Activated naive CD4-positive, alpha-beta T cell treated with anti-CD3 and anti-CD28 coated beads for 36 hours (primary cell): ENCODE data around the gene GPC6. TPM values are rescaled to one million over a fixed set of nuclear protein-coding genes. Genes with fewer than 3 reads are reported as not detected.

Source experiments
- CTCF ChIA-PET: fragments of 350-600 bp; sonication (Branson Sonifier 250); formaldehyde crosslinking; loops from one replicate; lab custom pipeline; 2021; ENCODE audit warnings: antibody characterized with exemption; lab: Charles Lee
- DNase-seq: peaks from one replicate; pipeline ENCODE4 v3.0.0-alpha.2; 2020
- H3K27ac Mint-ChIP-seq: one replicate; pipeline ENCODE4 v1.8.0; 2021; ENCODE audit warnings: mild to moderate bottlenecking, mixed read lengths
- H3K27me3 Mint-ChIP-seq: one replicate; pipeline ENCODE4 v1.8.0; 2021; ENCODE audit warnings: low read depth, mixed read lengths
- H3K36me3 Mint-ChIP-seq: one replicate; pipeline ENCODE4 v1.8.0; 2021; ENCODE audit warnings: low read depth, mixed read lengths
- H3K4me1 Mint-ChIP-seq: one replicate; pipeline ENCODE4 v1.8.0; 2021; ENCODE audit warnings: low read depth, mixed read lengths
- H3K4me3 Mint-ChIP-seq: one replicate; pipeline ENCODE4 v1.8.0; 2021; ENCODE audit warnings: mild to moderate bottlenecking, moderate library complexity, mixed read lengths
- H3K9me3 Mint-ChIP-seq: one replicate; pipeline ENCODE4 v1.8.0; 2021; ENCODE audit warnings: mixed read lengths
- intact Hi-C: fragments of 100-400 bp; cut with micrococcal nuclease; formaldehyde crosslinking; loops from one replicate; pipeline ENCODE4 v1.15.1; 2023
- total RNA-seq, 2 experiments: library from RNA; stranded (reverse); gene quantifications; one replicate each; pipeline ENCODE4 v1.2.3, GENCODE V29; 2021

The GPC6 gene
- total RNA-seq, 2 experiments from 2014 or later: not detected

DNA sequence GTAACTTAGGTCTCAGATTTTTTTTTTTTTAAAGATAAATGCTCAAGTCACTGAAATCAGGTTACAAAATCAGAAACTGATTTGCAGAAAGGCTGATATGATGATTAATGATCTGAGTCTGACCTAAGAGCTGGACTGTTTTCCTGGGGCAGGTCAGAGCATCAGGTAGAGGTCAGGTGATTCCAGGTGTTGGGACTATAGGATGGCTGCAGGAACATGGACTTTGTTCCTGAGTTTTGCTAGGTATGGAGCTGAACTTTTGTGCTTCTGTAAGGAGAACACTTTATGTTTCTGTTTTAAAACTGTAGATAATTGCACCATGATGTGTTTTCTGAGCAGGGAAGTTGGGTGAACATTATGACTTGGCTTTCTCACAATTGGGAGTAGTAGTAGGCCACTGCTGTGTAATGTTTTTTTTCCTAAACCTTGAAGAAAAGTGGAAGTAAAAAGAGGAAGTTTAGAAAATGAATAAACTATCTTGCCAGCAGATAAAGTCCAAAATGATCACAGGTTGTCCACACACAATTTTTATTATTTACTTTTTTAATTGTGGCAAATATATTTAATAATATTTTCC, 955.7 kb downstream of the GPC6 start:
- Mint-ChIP-seq H3K27me3 (no peaks in the 10 kb centered on the region), H3K9me3 (no peaks in the 10 kb centered on the region), H3K27ac (no peak overlapping the region), H3K36me3 (no peaks in the 10 kb centered on the region), H3K4me1 (peaks cover 11% of the 10 kb centered on the region), H3K4me3 (no peak overlapping the region)
- CTCF ChIA-PET: interaction anchor here (0.6 to 0.7 kb wide), 2 partner anchors 16 to 882 kb away, joined by 3 to 5 read pairs; no protein-coding TSS in a partner anchor
- intact Hi-C loops: no loop called here
- DNase-seq: no peak

- no peaks in the 10 kb centered on the region for H3K27me3 Mint-ChIP-seq
- CTCF ChIA-PET: no interaction called here
- intact Hi-C loops: no loop called here
Observed at GRCh38 chr13:94186470-94186869, 959.9 kb downstream of the GPC6 start.

GRCh38 chr13:94188201-94188854, 961.7 kb downstream of the GPC6 start:
- no peak for DNase-seq
- Mint-ChIP-seq H3K27me3 (no peaks in the 10 kb centered on the region), H3K27ac (no peak overlapping the region), H3K36me3 (no peaks in the 10 kb centered on the region), H3K4me3 (no peak overlapping the region), H3K4me1 (no peaks in the 10 kb centered on the region), H3K9me3 (no peaks in the 10 kb centered on the region)
- intact Hi-C loops: no loop called here
- CTCF ChIA-PET: no interaction called here

More at GRCh38 chr13:94186470-94186869, 959.9 kb downstream of the GPC6 start:
- Mint-ChIP-seq H3K4me1 (no peaks in the 10 kb centered on the region), H3K4me3 (no peak overlapping the region), H3K9me3 (no peaks in the 10 kb centered on the region), H3K27ac (no peak overlapping the region), H3K36me3 (no peaks in the 10 kb centered on the region)
- no peak for DNase-seq

GRCh38 chr13:94192431-94192975, 965.9 kb downstream of the GPC6 start:
- H3K27ac Mint-ChIP-seq: no peak overlapping the region
- peak; percentile 32 for DNase-seq
- H3K4me3 Mint-ChIP-seq: no peak overlapping the region
- intact Hi-C loops: loop anchor here (5.0 kb wide), 2 partner anchors 155 to 170 kb away; no protein-coding TSS in a partner anchor
- no peaks in the 10 kb centered on the region for H3K9me3 Mint-ChIP-seq
- CTCF ChIA-PET: interaction anchor here (1.2 to 1.7 kb wide), 3 partner anchors 25 to 169 kb away, joined by 4 to 6 read pairs (median 4); no protein-coding TSS in a partner anchor
- H3K27me3 Mint-ChIP-seq: no peaks in the 10 kb centered on the region
- no peaks in the 10 kb centered on the region for H3K4me1 Mint-ChIP-seq
- no peaks in the 10 kb centered on the region for H3K36me3 Mint-ChIP-seq

GRCh38 chr13:94195715-94196114, 969.1 kb downstream of the GPC6 start:
- DNase-seq: no peak
- Mint-ChIP-seq H3K27me3 (peaks cover 3% of the 10 kb centered on the region), H3K36me3 (no peaks in the 10 kb centered on the region), H3K4me3 (no peak overlapping the region), H3K4me1 (no peaks in the 10 kb centered on the region), H3K9me3 (no peaks in the 10 kb centered on the region), H3K27ac (no peak overlapping the region)
- CTCF ChIA-PET: no interaction called here
- intact Hi-C loops: no loop called here

DNA sequence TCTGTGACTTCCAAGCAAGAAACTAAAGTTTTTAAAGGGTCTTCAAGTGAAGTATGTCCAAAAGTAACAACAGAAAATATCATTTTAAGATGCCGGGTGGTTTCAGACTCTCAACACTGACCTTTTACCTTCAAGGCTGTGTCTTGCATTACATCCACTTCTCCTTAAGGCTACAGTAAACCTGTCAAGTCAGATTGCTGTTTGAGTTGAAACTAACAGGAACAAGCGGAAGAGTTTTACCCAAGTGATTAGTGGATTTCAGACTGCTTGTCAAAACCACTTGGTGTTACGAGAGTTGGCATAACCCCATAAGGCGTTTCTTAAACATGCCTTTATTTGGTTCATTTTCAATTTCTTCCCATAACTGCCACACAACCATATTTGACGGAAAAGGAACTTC, 969.8 kb downstream of the GPC6 start:
- CTCF ChIA-PET: no interaction called here
- intact Hi-C loops: no loop called here
- peaks cover 3% of the 10 kb centered on the region for H3K27me3 Mint-ChIP-seq
- no peak overlapping the region for H3K27ac Mint-ChIP-seq
- H3K4me3 Mint-ChIP-seq: no peak overlapping the region
- no peaks in the 10 kb centered on the region for H3K4me1 Mint-ChIP-seq
- no peaks in the 10 kb centered on the region for H3K9me3 Mint-ChIP-seq
- no peak for DNase-seq
- no peaks in the 10 kb centered on the region for H3K36me3 Mint-ChIP-seq

GRCh38 chr13:94198681-94199080, 972.1 kb downstream of the GPC6 start:
- no peaks in the 10 kb centered on the region for H3K4me1 Mint-ChIP-seq
- H3K36me3 Mint-ChIP-seq: no peaks in the 10 kb centered on the region
- intact Hi-C loops: no loop called here
- CTCF ChIA-PET: interaction anchor here (0.6 kb wide), 1 partner anchor 16 kb away, joined by 3 read pairs; no protein-coding TSS in a partner anchor
- H3K4me3 Mint-ChIP-seq: no peak overlapping the region
- peaks cover 2% of the 10 kb centered on the region for H3K9me3 Mint-ChIP-seq
- DNase-seq: no peak
- no peak overlapping the region for H3K27ac Mint-ChIP-seq
- H3K27me3 Mint-ChIP-seq: peaks cover 3% of the 10 kb centered on the region

DNA sequence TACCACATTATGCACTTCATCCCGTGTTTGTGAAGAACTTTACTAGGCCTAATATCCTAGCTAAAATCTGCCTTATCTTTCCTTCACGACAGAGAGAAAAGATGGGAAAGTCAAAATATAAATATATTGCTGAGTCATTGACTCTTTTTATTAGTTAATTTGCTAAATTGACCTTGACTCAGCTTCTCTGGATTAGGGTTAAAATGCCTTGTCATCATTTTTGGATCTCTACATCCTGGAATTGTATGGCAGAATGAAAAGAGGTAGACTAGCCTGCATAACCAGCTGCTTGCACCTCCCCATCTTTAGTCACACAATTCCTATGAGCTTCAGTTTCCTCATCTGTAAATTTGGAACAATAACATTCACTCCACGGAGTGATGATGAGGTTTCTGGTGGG, 972.5 kb downstream of the GPC6 start:
- no peak for DNase-seq
- Mint-ChIP-seq H3K36me3 (no peaks in the 10 kb centered on the region), H3K9me3 (peaks cover 2% of the 10 kb centered on the region), H3K27me3 (peaks cover 3% of the 10 kb centered on the region), H3K4me1 (no peaks in the 10 kb centered on the region), H3K27ac (no peak overlapping the region), H3K4me3 (no peak overlapping the region)
- intact Hi-C loops: no loop called here
- CTCF ChIA-PET: interaction anchor here (0.6 kb wide), 1 partner anchor 12 kb away, joined by 3 read pairs; no protein-coding TSS in a partner anchor

DNA sequence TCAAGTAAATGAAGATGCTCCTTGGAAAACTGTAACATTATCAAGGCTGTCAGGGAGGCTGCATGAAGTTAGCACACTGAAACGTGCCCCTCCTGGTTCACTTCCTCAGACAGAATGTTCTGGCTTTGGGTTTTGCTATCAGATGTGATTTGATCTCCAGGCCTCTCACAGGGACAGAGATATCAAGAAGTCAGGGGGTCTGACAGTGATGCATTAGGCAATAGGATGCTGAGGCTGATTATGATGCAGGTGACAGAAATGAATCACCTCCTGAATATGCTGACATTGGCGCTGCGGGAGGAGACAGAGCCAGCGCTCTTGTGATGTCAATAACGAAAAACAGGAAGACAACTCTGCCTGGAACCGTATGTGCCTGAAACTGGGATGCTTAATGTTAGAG, 974.4 kb downstream of the GPC6 start:
- Mint-ChIP-seq H3K9me3 (peaks cover 2% of the 10 kb centered on the region), H3K36me3 (no peaks in the 10 kb centered on the region), H3K4me1 (no peaks in the 10 kb centered on the region), H3K27ac (no peak overlapping the region), H3K27me3 (peaks cover 3% of the 10 kb centered on the region), H3K4me3 (no peak overlapping the region)
- CTCF ChIA-PET: no interaction called here
- intact Hi-C loops: no loop called here
- DNase-seq: no peak

DNA sequence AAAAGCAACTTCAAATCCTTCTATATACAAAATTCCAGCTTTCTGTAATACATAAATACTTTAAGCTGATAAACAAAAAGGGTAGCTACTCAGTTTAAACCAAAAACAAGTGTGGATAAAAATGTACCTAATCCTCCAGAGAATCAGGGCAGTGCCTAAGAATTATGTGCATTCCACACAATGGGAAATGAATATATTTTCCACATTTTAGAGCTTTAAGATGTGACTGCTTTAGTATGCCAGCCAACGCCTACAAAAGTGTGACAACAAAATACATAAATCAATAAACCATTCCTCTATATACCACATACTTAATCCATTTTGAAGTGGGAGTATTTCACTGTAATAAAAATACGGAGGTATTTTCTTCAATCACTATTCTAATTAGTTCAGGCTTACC, 977.6 kb downstream of the GPC6 start:
- H3K4me3 Mint-ChIP-seq: no peak overlapping the region
- no peak for DNase-seq
- no peak overlapping the region for H3K27ac Mint-ChIP-seq
- intact Hi-C loops: no loop called here
- no peaks in the 10 kb centered on the region for H3K4me1 Mint-ChIP-seq
- no peaks in the 10 kb centered on the region for H3K36me3 Mint-ChIP-seq
- CTCF ChIA-PET: no interaction called here
- H3K27me3 Mint-ChIP-seq: no peaks in the 10 kb centered on the region
- H3K9me3 Mint-ChIP-seq: peaks cover 2% of the 10 kb centered on the region

DNA sequence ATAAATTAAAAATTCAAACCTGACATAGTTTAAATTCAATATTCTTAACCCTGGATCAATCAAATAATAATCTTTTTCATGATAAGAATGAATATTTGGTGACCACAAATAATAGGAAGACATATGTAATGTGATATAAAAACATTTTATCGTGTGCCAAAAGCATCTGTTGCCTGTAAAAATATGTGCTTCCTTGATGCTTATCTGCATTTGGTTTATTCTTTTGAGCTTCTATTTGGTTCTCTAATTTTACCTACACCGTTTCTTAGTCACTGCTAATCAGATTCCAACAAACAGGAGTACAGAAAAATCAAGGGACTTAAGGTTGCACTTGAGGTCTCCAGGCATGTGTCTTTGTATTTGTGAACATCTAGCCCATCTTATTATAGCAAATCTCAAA, 978.3 kb downstream of the GPC6 start:
- intact Hi-C loops: no loop called here
- H3K9me3 Mint-ChIP-seq: peaks cover 2% of the 10 kb centered on the region
- no peaks in the 10 kb centered on the region for H3K4me1 Mint-ChIP-seq
- no peak overlapping the region for H3K4me3 Mint-ChIP-seq
- no peak for DNase-seq
- no peak overlapping the region for H3K27ac Mint-ChIP-seq
- CTCF ChIA-PET: no interaction called here
- no peaks in the 10 kb centered on the region for H3K27me3 Mint-ChIP-seq
- H3K36me3 Mint-ChIP-seq: no peaks in the 10 kb centered on the region

DNA sequence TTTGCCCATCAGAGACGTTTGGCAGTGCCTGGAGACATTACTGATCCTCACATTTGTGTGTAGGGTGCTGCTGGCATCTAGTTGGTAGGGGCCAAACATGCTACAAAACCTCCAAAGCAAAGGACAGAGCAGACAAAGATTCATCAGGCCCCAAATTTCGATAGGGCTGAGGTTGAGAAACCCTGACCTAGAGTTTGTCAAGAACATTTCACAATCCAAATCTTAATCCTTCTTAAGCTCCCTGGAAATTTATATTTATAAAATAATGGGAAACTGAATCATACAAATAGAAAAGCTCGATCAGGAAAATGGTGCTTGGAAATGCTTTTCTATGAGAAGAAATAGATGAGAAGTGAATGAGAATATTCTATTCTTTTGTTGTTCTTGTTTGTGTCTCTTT, 979.3 kb downstream of the GPC6 start:
- intact Hi-C loops: no loop called here
- Mint-ChIP-seq H3K9me3 (peaks cover 2% of the 10 kb centered on the region), H3K4me3 (no peak overlapping the region), H3K36me3 (no peaks in the 10 kb centered on the region), H3K27ac (no peak overlapping the region), H3K27me3 (no peaks in the 10 kb centered on the region), H3K4me1 (peaks cover under 1% of the 10 kb centered on the region)
- CTCF ChIA-PET: no interaction called here
- DNase-seq: no peak

GRCh38 chr13:94209117-94209516, 982.5 kb downstream of the GPC6 start:
- no peaks in the 10 kb centered on the region for H3K9me3 Mint-ChIP-seq
- intact Hi-C loops: no loop called here
- H3K27ac Mint-ChIP-seq: no peak overlapping the region
- no peaks in the 10 kb centered on the region for H3K36me3 Mint-ChIP-seq
- no peak for DNase-seq
- H3K4me1 Mint-ChIP-seq: peaks cover 3% of the 10 kb centered on the region
- no peaks in the 10 kb centered on the region for H3K27me3 Mint-ChIP-seq
- CTCF ChIA-PET: interaction anchor here (0.6 to 0.7 kb wide), 3 partner anchors 102 to 253 kb away, joined by 3 read pairs; no protein-coding TSS in a partner anchor
- H3K4me3 Mint-ChIP-seq: no peak overlapping the region
